Lower leg skin (tissue), 4 donors: Measurements from ENCODE around the gene EED. TPM values are rescaled to one million over a fixed set of nuclear protein-coding genes. Genes with fewer than 3 reads are reported as not detected.

ENCODE experiments used
- DNase-seq, 2 donors: peaks; one replicate each; pipeline ENCODE4 v3.0.0-alpha.2; 2019; ENCODE audit warnings: low spot score in 2 of 2
- H3K4me3 ChIP-seq: fragments of 200-600 bp; sonication (generic); 2 replicates; pipeline ENCODE4 v1.5.1; 2017; ENCODE audit warnings: mild to moderate bottlenecking, low read depth; ENCODE audit not compliant: poor library complexity, severe bottlenecking
- POLR2A ChIP-seq, 2 donors: fragments of 450-650 bp; IDR thresholded peaks; one replicate each; pipeline ENCODE4 v1.6.1; 2016 to 2017; ENCODE audit warnings: antibody characterized with exemption in 2 of 2, mild to moderate bottlenecking in 1 of 2, moderate library complexity in 1 of 2
- WGBS, 2 donors: methylation state at CpG; one replicate each; pipeline ENCODE4 v1.1.5; 2018; 5-methylcytosine and 5-hydroxymethylcytosine counted together
- intact Hi-C: fragments of 100-400 bp; cut with DNase I; formaldehyde crosslinking; loops from one replicate; pipeline ENCODE4 v1.15.0; 2023; ENCODE audit warnings: low total_unique reads
- total RNA-seq, 4 donors: library from RNA; depleted of rRNA; stranded (reverse); fragments of >200 nt; gene quantifications; one replicate each; pipeline ENCODE4 v1.1.0, GENCODE V29; 2016
- TF ChIP-seq, protein P1 (sequence below), 3 donors: fragments of 450-650 bp; IDR thresholded peaks; one replicate each; pipeline ENCODE4 v1.5.1; 2016; ENCODE audit warnings: antibody characterized with exemption in 3 of 3, mild to moderate bottlenecking in 3 of 3, moderate library complexity in 2 of 3

Gene EED
- total RNA-seq, 4 donors from 2014 or later = 13.7 to 18.8 (median 16.2) TPM

DNA sequence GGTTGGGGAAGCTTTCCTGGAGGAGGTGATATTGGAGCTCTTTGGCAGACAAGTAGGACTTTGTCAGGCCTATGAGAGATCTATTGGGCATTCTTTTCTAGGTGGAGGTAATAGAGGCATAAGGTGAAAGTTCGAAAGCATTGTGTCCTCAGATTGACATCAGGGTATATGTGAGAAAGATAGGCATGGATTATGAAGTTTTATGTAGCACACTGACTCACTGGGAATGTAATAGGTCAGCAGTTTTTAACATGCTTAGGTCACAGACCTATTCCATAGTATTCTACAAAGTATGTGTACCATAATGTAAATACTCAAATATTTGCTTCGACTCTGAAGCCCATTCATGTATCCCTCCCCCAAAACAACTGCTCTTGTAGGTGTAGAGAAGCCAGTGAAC lies 69.2 kb downstream of the EED start:
- intact Hi-C loops = no loop called here
- DNase-seq = no peak
- 95 to 96% methylated on average over 2 of the region's 2 CpGs for WGBS, 2 donors
- TF ChIP-seq, protein P1, sequence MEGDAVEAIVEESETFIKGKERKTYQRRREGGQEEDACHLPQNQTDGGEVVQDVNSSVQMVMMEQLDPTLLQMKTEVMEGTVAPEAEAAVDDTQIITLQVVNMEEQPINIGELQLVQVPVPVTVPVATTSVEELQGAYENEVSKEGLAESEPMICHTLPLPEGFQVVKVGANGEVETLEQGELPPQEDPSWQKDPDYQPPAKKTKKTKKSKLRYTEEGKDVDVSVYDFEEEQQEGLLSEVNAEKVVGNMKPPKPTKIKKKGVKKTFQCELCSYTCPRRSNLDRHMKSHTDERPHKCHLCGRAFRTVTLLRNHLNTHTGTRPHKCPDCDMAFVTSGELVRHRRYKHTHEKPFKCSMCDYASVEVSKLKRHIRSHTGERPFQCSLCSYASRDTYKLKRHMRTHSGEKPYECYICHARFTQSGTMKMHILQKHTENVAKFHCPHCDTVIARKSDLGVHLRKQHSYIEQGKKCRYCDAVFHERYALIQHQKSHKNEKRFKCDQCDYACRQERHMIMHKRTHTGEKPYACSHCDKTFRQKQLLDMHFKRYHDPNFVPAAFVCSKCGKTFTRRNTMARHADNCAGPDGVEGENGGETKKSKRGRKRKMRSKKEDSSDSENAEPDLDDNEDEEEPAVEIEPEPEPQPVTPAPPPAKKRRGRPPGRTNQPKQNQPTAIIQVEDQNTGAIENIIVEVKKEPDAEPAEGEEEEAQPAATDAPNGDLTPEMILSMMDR (IDR thresholded peaks at IDR 0.05) = no peak
- TF ChIP-seq POLR2A (IDR thresholded peaks at IDR 0.05) = no peak
- no peak overlapping the region for H3K4me3 ChIP-seq

- intact Hi-C loops = no loop called here
- DNase-seq = no peak
- no peak for TF ChIP-seq POLR2A (IDR thresholded peaks at IDR 0.05)
- TF ChIP-seq, protein P1 (IDR thresholded peaks at IDR 0.05) = no peak
- no peak overlapping the region for H3K4me3 ChIP-seq
- 84 to 92% methylated on average over 2 of the region's 2 CpGs for WGBS, 2 donors
These were observed 70.1 kb downstream of the EED start for GRCh38 chr11:86314636-86315035.

Other genes with a start within 250 kb of the EED start
- gene PICALM, start 175.7 kb upstream of the EED start, total RNA-seq = 100 to 1,000 TPM; 158 to 198 (median 178) TPM
- gene HIKESHI, start 57.5 kb downstream of the EED start, total RNA-seq = 10 to 100 TPM; 14.7 to 33.2 (median 28.2) TPM
- gene CCDC81, start 130.1 kb downstream of the EED start, total RNA-seq = 1 to 10 TPM in 2 of 4 donors, under 1 TPM in 1, not detected in 1; 0.76 to 2.7 (median 1.6) TPM